GM12878 (cell line): ENCODE measurements around the gene ACTR5. TPM values are rescaled to one million over a fixed set of nuclear protein-coding genes. Genes with fewer than 3 reads are reported as not detected.

Experiments
- ATAC-seq: fragments of 200-7000 bp; cut with Tn5 transposase; 3 replicates; pipeline ENCODE4 v1.9.1; 2020; ENCODE audit warnings: mild to moderate bottlenecking, moderate library complexity
- BruUV-seq: library from RNA; stranded (reverse); fragments of 400-500 nt; replicated peaks from 2 replicates; lab custom pipeline; 2021; lab: Mats Ljungman, UMichigan
- CTCF ChIA-PET: fragments of 300-600 bp; sonication (Branson Sonifier 250); formaldehyde crosslinking; extraction: SDS; loops from one replicate; lab custom pipeline; 2021; ENCODE audit warnings: inconsistent platforms; lab: Yijun Ruan, JAX
- POLR2A ChIA-PET: fragments of 350-600 bp; formaldehyde crosslinking; extraction: SDS; loops from one replicate; lab custom pipeline; 2021; ENCODE audit warnings: inconsistent platforms; lab: Charles Lee
- RAD21 ChIA-PET: fragments of 300-600 bp; sonication (Branson Sonifier 250); formaldehyde crosslinking; loops from one replicate; lab custom pipeline; 2023; ENCODE audit warnings: antibody characterized with exemption; ENCODE audit not compliant: unreplicated experiment; lab: Charles Lee
- SMC1A ChIA-PET: fragments of 300-600 bp; sonication (Branson Sonifier 250); formaldehyde crosslinking; loops from one replicate; lab custom pipeline; 2023; ENCODE audit not compliant: unreplicated experiment, uncharacterized antibody; lab: Charles Lee
- DNase-seq: peaks from one replicate; pipeline ENCODE4 v3.0.0-alpha.2; 2011; ENCODE audit warnings: low read depth, low spot score
- FAIRE-seq: peaks from 3 replicates; lab custom pipeline; 2011; peaks lifted over from hg19 to GRCh38; lab: Jason Lieb, UNC
- H2AFZ ChIP-seq: 2 replicates; pipeline ENCODE4 v1.6.0; 2011; ENCODE audit warnings: low read depth, low read length, control low read depth; ENCODE audit not compliant: control insufficient read depth
- H3K27ac ChIP-seq: 2 replicates; pipeline ENCODE4 v1.5.1; 2011; ENCODE audit warnings: control low read depth; ENCODE audit not compliant: control insufficient read depth, insufficient read depth
- H3K27me3 ChIP-seq, 2 experiments: replicated peaks in 1 of 2; 2 replicates each; pipeline versions ENCODE4 v1.6.0 to v1.6.1; 2011; ENCODE audit warnings: low read length in 1 of 2; ENCODE audit not compliant: control insufficient read depth in 2 of 2, insufficient read depth in 2 of 2
- H3K36me3 ChIP-seq, 2 experiments: 2 replicates each; pipeline ENCODE4 v1.5.1; 2011; ENCODE audit warnings: low read length in 1 of 2; ENCODE audit not compliant: control insufficient read depth in 2 of 2, insufficient read depth in 2 of 2
- H3K4me1 ChIP-seq: 2 replicates; pipeline ENCODE4 v1.6.1; 2011; ENCODE audit warnings: mild to moderate bottlenecking, low read length, moderate library complexity, mixed read lengths; ENCODE audit not compliant: control insufficient read depth, insufficient read depth
- H3K4me2 ChIP-seq: 2 replicates; pipeline ENCODE4 v1.6.0; 2011; ENCODE audit warnings: control low read depth; ENCODE audit not compliant: control insufficient read depth, insufficient read depth
- H3K4me3 ChIP-seq: fragments of 200-600 bp; sonication (generic); 2 replicates; pipeline ENCODE4 v1.5.1; 2016
- H3K79me2 ChIP-seq: 2 replicates; pipeline ENCODE4 v1.6.0; 2011; ENCODE audit warnings: low read length; ENCODE audit not compliant: control insufficient read depth, insufficient read depth
- H3K9ac ChIP-seq: 2 replicates; pipeline ENCODE4 v1.8.0; 2011; ENCODE audit warnings: low read length, control low read depth, mixed read lengths; ENCODE audit not compliant: control insufficient read depth, insufficient read depth
- H3K9me3 ChIP-seq: replicated peaks from 3 replicates; pipeline ENCODE4 v1.5.1; 2011; ENCODE audit warnings: mild to moderate bottlenecking, low read length; ENCODE audit not compliant: control insufficient read depth, insufficient read depth
- H4K20me1 ChIP-seq: 2 replicates; pipeline ENCODE4 v1.6.0; 2011; ENCODE audit not compliant: control insufficient read depth, insufficient read depth
- BHLHE40 ChIP-seq, 2 experiments: fragments of 450-650 bp in 1 of 2; IDR thresholded peaks; 2 replicates each; pipeline ENCODE4 v1.6.1; 2011 to 2017; ENCODE audit warnings: low read depth in 2 of 2, borderline replicate concordance in 1 of 2, improper control_type of control experiment in 1 of 2, low read length in 1 of 2, mild to moderate bottlenecking in 1 of 2
- IKZF2 ChIP-seq, 2 experiments: fragments of 450-650 bp; IDR thresholded peaks; 2 replicates each; pipeline ENCODE4 v1.6.1; 2017; ENCODE audit warnings: mild to moderate bottlenecking in 2 of 2, moderate library complexity in 2 of 2
- MTA2 ChIP-seq: fragments of 450-650 bp; IDR thresholded peaks from 2 replicates; pipeline ENCODE4 v1.6.1; 2016; ENCODE audit warnings: low read depth, mild to moderate bottlenecking, moderate library complexity
- NFXL1 ChIP-seq: fragments of 450-650 bp; IDR thresholded peaks from 2 replicates; pipeline ENCODE4 v1.6.1; 2017; ENCODE audit warnings: antibody characterized with exemption, mild to moderate bottlenecking, borderline replicate concordance
- STAT1 ChIP-seq: fragments of 450-650 bp; conservative IDR thresholded peaks from 2 replicates; pipeline ENCODE4 v1.6.1; 2014; ENCODE audit warnings: antibody characterized with exemption, mild to moderate bottlenecking
- ZBTB40 ChIP-seq: fragments of 450-650 bp; IDR thresholded peaks from 2 replicates; pipeline ENCODE4 v1.6.1; 2016; ENCODE audit warnings: mild to moderate bottlenecking, moderate library complexity, borderline replicate concordance
- WGBS: methylation state at CpG from one replicate; pipeline ENCODE4 v1.1.6; 2016; ENCODE audit warnings: low lambda C conversion rate; ENCODE audit not compliant: insufficient replicate concordance, insufficient coverage; ENCODE audit errors: missing lambda C conversion rate; 5-methylcytosine and 5-hydroxymethylcytosine counted together
- in situ Hi-C: fragments of 300-500 bp; cut with MboI; formaldehyde crosslinking; loops from 9 replicates; pipeline ENCODE4 v1.14.3; 2018; ENCODE audit warnings: mixed read lengths
- intact Hi-C: fragments of 100-400 bp; cut with micrococcal nuclease; formaldehyde crosslinking; loops from one replicate; pipeline ENCODE4 v1.14.2; 2022; ENCODE audit not compliant: unreplicated experiment
- polyA plus RNA-seq, 11 experiments: library from polyadenylated mRNA; depleted of rRNA in 4 of 11; unstranded in 6 of 11; stranded (reverse) in 5 of 11; fragments of >200 nt; fragmentation: Nextera tagmentation in 4 of 11; fragmentation: Illumina TruSeq in 1 of 11; extraction: Ambion mirVana in 4 of 11; extraction: Trizol in 1 of 11; gene quantifications; 1 replicate in 1 of 11; 2 replicates in 10 of 11; pipeline versions ENCODE4 v1.2.1 to v1.2.3, GENCODE V29; 2011 to 2016; ENCODE audit warnings: inconsistent platforms in 2 of 11, missing spikeins in 2 of 11, low read depth in 1 of 11
- total RNA-seq, 4 experiments: library from RNA; depleted of rRNA in 3 of 4; stranded (reverse); fragments of >200 nt in 3 of 4; fragmentation: Illumina TruSeq in 1 of 4; extraction: Trizol in 1 of 4; gene quantifications; 2 replicates each; pipeline versions ENCODE4 v1.2.1 to v1.2.3, GENCODE V29; 2013 to 2021
- TF ChIP-seq, protein P1 (sequence below): fragments of 450-650 bp; IDR thresholded peaks from 2 replicates; pipeline ENCODE4 v1.6.1; 2017; ENCODE audit warnings: borderline replicate concordance

The ACTR5 gene
- total and polyA plus RNA-seq, 10 of the 15 experiments (the other 5 are each of a cell fraction or from before 2014, with no cell fraction given): 0.52 to 14.7 (median 8.8) TPM

DNA sequence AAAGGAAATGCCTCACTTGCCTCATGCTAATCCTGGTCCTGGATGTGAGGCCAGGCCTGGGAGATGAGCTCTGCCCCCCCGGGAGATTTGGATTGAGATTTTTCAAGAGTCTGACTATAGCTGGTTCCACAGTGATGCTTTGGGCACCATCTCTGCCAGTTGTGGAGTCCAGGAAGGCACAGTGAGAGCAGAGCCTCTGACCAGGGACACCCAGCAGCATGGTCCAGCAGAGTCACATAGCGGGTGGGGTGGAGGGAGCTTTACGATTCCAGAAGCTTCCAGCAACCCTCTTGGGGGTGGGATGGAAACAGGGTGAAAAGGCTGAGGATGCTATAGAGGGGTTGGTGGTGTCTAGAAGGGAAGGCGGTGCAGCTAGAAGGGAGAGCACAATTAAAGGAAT lies 15.3 kb upstream of the ACTR5 start:
- Histone ChIP-seq H3K4me2 (no peak overlapping the region), H2AFZ (no peak overlapping the region), H3K27ac (no peak overlapping the region), H3K36me3 (no peaks in the 10 kb centered on the region), H3K9ac (no peak overlapping the region), H3K79me2 (no peaks in the 10 kb centered on the region), H3K27me3 (peaks cover 14 to 35% of the 10 kb centered on the region in 2 experiments), H3K9me3 (peaks cover 4% of the 10 kb centered on the region; the same call in 2 of the 3 replicates), H3K4me1 (peaks cover 8% of the 10 kb centered on the region), H4K20me1 (no peaks in the 10 kb centered on the region), H3K4me3 (no peak overlapping the region)
- ChIA-PET CTCF (interaction anchor here (0.6 to 2.9 kb wide), 9 partner anchors 14 to 296 kb away, joined by 3 to 22 read pairs (median 3); no protein-coding TSS in a partner anchor), SMC1A (interaction anchor here (1.0 to 1.1 kb wide), 2 partner anchors 8 to 160 kb away, joined by 3 to 4 read pairs; no protein-coding TSS in a partner anchor), RAD21 (interaction anchor here (0.8 to 1.3 kb wide), 2 partner anchors 88 to 160 kb away, joined by 3 to 4 read pairs; no protein-coding TSS in a partner anchor), POLR2A (no interaction called here)
- WGBS: 44% methylated on average over 4 of the region's 4 CpGs
- ATAC-seq (no peak), FAIRE-seq (no peak), DNase-seq (no peak)
- in situ Hi-C loops (no loop called here), intact Hi-C loops (no loop called here)
- TF ChIP-seq IKZF2 (IDR thresholded peaks at IDR 0.05) (no peak), ZBTB40 (no peak), MTA2 (no peak), BHLHE40 (IDR thresholded peaks at IDR 0.05; ENCODE audit: borderline replicate concordance in 1 of 2, low read depth in 2 of 2, low read length in 1 of 2) (no peak), NFXL1 (no peak), STAT1 (no peak)
- TF ChIP-seq, protein P1, sequence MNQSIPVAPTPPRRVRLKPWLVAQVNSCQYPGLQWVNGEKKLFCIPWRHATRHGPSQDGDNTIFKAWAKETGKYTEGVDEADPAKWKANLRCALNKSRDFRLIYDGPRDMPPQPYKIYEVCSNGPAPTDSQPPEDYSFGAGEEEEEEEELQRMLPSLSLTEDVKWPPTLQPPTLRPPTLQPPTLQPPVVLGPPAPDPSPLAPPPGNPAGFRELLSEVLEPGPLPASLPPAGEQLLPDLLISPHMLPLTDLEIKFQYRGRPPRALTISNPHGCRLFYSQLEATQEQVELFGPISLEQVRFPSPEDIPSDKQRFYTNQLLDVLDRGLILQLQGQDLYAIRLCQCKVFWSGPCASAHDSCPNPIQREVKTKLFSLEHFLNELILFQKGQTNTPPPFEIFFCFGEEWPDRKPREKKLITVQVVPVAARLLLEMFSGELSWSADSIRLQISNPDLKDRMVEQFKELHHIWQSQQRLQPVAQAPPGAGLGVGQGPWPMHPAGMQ: no peak
- BruUV-seq: no TSS peak
